Uterus (tissue), 2 donors: ENCODE data around the gene DHDH.

Source experiments
- POLR2A ChIP-seq, 2 donors: fragments of 450-650 bp; IDR thresholded peaks; one replicate each; pipeline ENCODE4 v1.6.1; 2016; ENCODE audit warnings: antibody characterized with exemption in 2 of 2, mild to moderate bottlenecking in 1 of 2, moderate library complexity in 1 of 2
- TF ChIP-seq, protein P1 (sequence below), 4 experiments: fragments of 200-600 bp in 2 of 4; fragments of 450-650 bp in 2 of 4; sonication (generic) in 2 of 4; IDR thresholded peaks; one replicate each; pipeline ENCODE4 v1.5.1; 2016 to 2019; ENCODE audit warnings: antibody characterized with exemption in 4 of 4, mild to moderate bottlenecking in 2 of 4, moderate library complexity in 1 of 4

GRCh38 chr19:48947258-48947542 is 13.7 kb downstream of the DHDH start:
- TF ChIP-seq, protein P1, sequence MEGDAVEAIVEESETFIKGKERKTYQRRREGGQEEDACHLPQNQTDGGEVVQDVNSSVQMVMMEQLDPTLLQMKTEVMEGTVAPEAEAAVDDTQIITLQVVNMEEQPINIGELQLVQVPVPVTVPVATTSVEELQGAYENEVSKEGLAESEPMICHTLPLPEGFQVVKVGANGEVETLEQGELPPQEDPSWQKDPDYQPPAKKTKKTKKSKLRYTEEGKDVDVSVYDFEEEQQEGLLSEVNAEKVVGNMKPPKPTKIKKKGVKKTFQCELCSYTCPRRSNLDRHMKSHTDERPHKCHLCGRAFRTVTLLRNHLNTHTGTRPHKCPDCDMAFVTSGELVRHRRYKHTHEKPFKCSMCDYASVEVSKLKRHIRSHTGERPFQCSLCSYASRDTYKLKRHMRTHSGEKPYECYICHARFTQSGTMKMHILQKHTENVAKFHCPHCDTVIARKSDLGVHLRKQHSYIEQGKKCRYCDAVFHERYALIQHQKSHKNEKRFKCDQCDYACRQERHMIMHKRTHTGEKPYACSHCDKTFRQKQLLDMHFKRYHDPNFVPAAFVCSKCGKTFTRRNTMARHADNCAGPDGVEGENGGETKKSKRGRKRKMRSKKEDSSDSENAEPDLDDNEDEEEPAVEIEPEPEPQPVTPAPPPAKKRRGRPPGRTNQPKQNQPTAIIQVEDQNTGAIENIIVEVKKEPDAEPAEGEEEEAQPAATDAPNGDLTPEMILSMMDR (IDR thresholded peaks at IDR 0.05) = no peak
- TF ChIP-seq POLR2A (IDR thresholded peaks at IDR 0.05) = no peak
